HG03280 (cell line): Measurements from ENCODE around the gene CHST4.
"Not testable (repeated sequence)": the region's sequence is repeated elsewhere in the genome, so short reads cannot be mapped to it uniquely, and the experiment has no call there.

Source experiments
- ATAC-seq: cut with Tn5 transposase; IDR thresholded peaks from one replicate; pipeline ENCODE4 v1.9.1; 2021; ENCODE audit warnings: mild to moderate bottlenecking, moderate library complexity; ENCODE audit not compliant: unreplicated experiment

The CHST4 gene

GRCh38 chr16:71568551-71568950 lies 42.3 kb downstream of the CHST4 start:
- ATAC-seq: no peak

GRCh38 chr16:71569621-71570020 lies 43.4 kb downstream of the CHST4 start:
- ATAC-seq: no peak

GRCh38 chr16:71570144-71570543 lies 43.9 kb downstream of the CHST4 start:
- no peak for ATAC-seq

- no peak for ATAC-seq
Observed at GRCh38 chr16:71572497-71573116, 46.4 kb downstream of the CHST4 start.

GRCh38 chr16:71573387-71574094 lies 47.3 kb downstream of the CHST4 start:
- ATAC-seq: no peak

- no peak for ATAC-seq
Observed at GRCh38 chr16:71574702-71575101, 48.5 kb downstream of the CHST4 start.

GRCh38 chr16:71576971-71577370 lies 50.7 kb downstream of the CHST4 start, which contains the start of gene TAT:
TAT (minus strand) TSS chr16:71577092; CDS start chr16:71576415, 677 bp downstream.
- no peak for ATAC-seq

- ATAC-seq: not testable (repeated sequence)
Observed at GRCh38 chr16:71582553-71582848, 56.3 kb downstream of the CHST4 start.

GRCh38 chr16:71584543-71585317 lies 58.5 kb downstream of the CHST4 start:
- no peak for ATAC-seq

- no peak for ATAC-seq
Observed at GRCh38 chr16:71585318-71585703, 59.1 kb downstream of the CHST4 start.
